HepG2 (cell line): ENCODE measurements around the gene GAS2. TPM values are rescaled to one million over a fixed set of nuclear protein-coding genes. Genes with fewer than 3 reads are reported as not detected.
A peak's percentile ranks its signal among the peaks of the same experiment; 100 is the strongest.

Experiments
- ARID4A ChIP-seq: sonication (generic); formaldehyde crosslinking; IDR thresholded peaks from 2 replicates; pipeline ENCODE4 v1.5.0; 2020; ENCODE audit warnings: mild to moderate bottlenecking, missing genetic modification reagents, borderline replicate concordance
- ASH2L ChIP-seq: fragments of 300-600, 200-600 bp; sonication (generic); IDR thresholded peaks from 2 replicates; pipeline ENCODE4 v1.7.0; 2017; ENCODE audit warnings: low read depth, mild to moderate bottlenecking, moderate library complexity, mixed read lengths, low read length; ENCODE audit not compliant: insufficient read length
- ERF ChIP-seq: IDR thresholded peaks from 2 replicates; pipeline ENCODE4 v1.6.1; 2018; ENCODE audit warnings: missing biosample characterization, missing genetic modification reagents
- KAT7 ChIP-seq: IDR thresholded peaks from 2 replicates; pipeline ENCODE4 v1.6.1; 2018; ENCODE audit warnings: borderline replicate concordance, missing compliant biosample characterization
- KDM3A ChIP-seq: IDR thresholded peaks from 2 replicates; pipeline ENCODE4 v1.6.1; 2018; ENCODE audit warnings: low read depth, missing compliant biosample characterization
- KLF13 ChIP-seq: sonication (generic); formaldehyde crosslinking; IDR thresholded peaks from 2 replicates; pipeline ENCODE4 v1.4.0; 2020; ENCODE audit warnings: mild to moderate bottlenecking, missing genetic modification reagents
- MIER3 ChIP-seq: IDR thresholded peaks from 2 replicates; pipeline ENCODE4 v1.6.1; 2016; ENCODE audit warnings: missing compliant biosample characterization, borderline replicate concordance
- NONO ChIP-seq, 2 experiments: fragments of 450-650 bp in 1 of 2; sonication (generic) in 1 of 2; formaldehyde crosslinking in 1 of 2; IDR thresholded peaks in 1 of 2; conservative IDR thresholded peaks in 1 of 2; 2 replicates each; pipeline versions ENCODE4 v1.6.1 to v1.8.0; 2017 to 2022; ENCODE audit warnings: mild to moderate bottlenecking in 1 of 2, missing genetic modification reagents in 1 of 2, moderate library complexity in 1 of 2
- NR2C2 ChIP-seq: sonication (generic); formaldehyde crosslinking; IDR thresholded peaks from 2 replicates; pipeline ENCODE4 v1.4.0; 2020; ENCODE audit warnings: missing genetic modification reagents, mild to moderate bottlenecking, moderate library complexity, borderline replicate concordance
- SP2 ChIP-seq: sonication (generic); formaldehyde crosslinking; IDR thresholded peaks from 2 replicates; pipeline ENCODE4 v1.5.1; 2020; ENCODE audit warnings: mild to moderate bottlenecking, missing genetic modification reagents
- SP5 ChIP-seq: IDR thresholded peaks from 2 replicates; pipeline ENCODE4 v1.6.1; 2016; ENCODE audit warnings: low read depth, borderline replicate concordance
- ZMYM4 ChIP-seq: sonication (generic); formaldehyde crosslinking; IDR thresholded peaks from 2 replicates; pipeline ENCODE4 v1.8.1; 2023; ENCODE audit warnings: mild to moderate bottlenecking, missing genetic modification reagents
- ZNF274 ChIP-seq: sonication (generic); formaldehyde crosslinking; IDR thresholded peaks from 2 replicates; pipeline ENCODE4 v1.5.1; 2020; ENCODE audit warnings: mild to moderate bottlenecking, missing genetic modification reagents
- ZNF574 ChIP-seq: sonication (generic); formaldehyde crosslinking; IDR thresholded peaks from 2 replicates; pipeline ENCODE4 v1.4.0; 2020; ENCODE audit warnings: missing genetic modification reagents
- polyA plus RNA-seq, 8 experiments: library from polyadenylated mRNA; depleted of rRNA in 3 of 8; stranded (reverse) in 7 of 8; unstranded in 1 of 8; fragments of >200 nt; fragmentation: Illumina TruSeq in 4 of 8; extraction: Trizol in 4 of 8; gene quantifications; 2 replicates each; pipeline versions ENCODE4 v1.2.1 to v1.2.3, GENCODE V29; 2011 to 2016; ENCODE audit warnings: low read depth in 4 of 8, missing spikeins in 1 of 8, mixed read lengths in 1 of 8; ENCODE audit not compliant: insufficient read depth in 1 of 8
- total RNA-seq, 5 experiments: library from RNA; depleted of rRNA; stranded (reverse); fragments of >200 nt; fragmentation: Illumina TruSeq; extraction: Trizol; gene quantifications; 2 replicates each; pipeline ENCODE4 v1.2.3, GENCODE V29; 2016; ENCODE audit warnings: low read depth in 1 of 5
- TF ChIP-seq, protein P1 (sequence below): sonication (generic); formaldehyde crosslinking; IDR thresholded peaks from 2 replicates; pipeline ENCODE4 v1.4.0; 2020; ENCODE audit warnings: missing genetic modification reagents

The GAS2 gene
- total and polyA plus RNA-seq, 2 of the 13 experiments (the other 11 are each of a cell fraction or from before 2014, with no cell fraction given): 26.0 to 85.1 TPM

DNA sequence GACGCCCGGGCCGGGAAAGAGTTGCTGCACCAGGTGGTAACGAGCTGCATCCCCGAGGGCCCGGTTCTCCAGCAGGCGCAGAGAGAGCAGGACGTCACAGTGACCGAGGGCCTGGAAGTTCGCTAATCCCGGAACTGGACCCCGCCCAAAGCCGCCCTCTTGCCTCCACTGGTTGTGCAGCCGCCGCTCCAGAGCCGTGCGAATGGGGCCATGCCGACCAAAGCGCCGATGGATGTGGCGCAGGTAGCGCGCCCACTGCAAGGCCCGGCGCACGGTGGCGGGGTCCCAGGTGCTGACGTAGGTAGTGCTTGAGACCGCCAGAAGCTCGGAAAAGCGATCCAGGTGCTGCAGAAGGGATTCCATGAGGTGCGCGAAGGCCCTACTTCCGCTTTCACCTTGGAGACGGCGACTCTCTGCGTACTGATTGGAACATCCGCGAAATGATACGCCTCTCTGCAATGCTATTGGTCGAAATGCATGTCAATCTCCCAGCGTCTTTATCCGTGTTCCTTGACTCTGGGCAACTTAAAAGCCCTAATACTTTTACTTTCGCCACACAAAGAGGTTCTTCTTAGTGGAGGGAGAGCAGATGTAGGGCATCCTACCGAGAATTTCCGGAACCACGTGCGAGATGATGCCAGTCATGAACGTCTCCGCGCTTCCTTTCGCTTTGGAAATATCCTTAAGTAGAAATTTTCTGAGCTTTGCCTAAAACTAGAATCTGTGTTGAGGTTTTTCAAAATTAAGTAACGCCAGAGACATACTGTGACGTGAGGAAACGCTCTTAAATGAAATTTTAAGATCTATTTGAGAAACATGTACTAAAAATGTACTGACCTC, 40.7 kb upstream of the GAS2 start, which contains the start of gene FANCF (continued):
- TF ChIP-seq ARID4A (CRISPR knock-in tag): peak; percentile 97
- TF ChIP-seq, protein P1, sequence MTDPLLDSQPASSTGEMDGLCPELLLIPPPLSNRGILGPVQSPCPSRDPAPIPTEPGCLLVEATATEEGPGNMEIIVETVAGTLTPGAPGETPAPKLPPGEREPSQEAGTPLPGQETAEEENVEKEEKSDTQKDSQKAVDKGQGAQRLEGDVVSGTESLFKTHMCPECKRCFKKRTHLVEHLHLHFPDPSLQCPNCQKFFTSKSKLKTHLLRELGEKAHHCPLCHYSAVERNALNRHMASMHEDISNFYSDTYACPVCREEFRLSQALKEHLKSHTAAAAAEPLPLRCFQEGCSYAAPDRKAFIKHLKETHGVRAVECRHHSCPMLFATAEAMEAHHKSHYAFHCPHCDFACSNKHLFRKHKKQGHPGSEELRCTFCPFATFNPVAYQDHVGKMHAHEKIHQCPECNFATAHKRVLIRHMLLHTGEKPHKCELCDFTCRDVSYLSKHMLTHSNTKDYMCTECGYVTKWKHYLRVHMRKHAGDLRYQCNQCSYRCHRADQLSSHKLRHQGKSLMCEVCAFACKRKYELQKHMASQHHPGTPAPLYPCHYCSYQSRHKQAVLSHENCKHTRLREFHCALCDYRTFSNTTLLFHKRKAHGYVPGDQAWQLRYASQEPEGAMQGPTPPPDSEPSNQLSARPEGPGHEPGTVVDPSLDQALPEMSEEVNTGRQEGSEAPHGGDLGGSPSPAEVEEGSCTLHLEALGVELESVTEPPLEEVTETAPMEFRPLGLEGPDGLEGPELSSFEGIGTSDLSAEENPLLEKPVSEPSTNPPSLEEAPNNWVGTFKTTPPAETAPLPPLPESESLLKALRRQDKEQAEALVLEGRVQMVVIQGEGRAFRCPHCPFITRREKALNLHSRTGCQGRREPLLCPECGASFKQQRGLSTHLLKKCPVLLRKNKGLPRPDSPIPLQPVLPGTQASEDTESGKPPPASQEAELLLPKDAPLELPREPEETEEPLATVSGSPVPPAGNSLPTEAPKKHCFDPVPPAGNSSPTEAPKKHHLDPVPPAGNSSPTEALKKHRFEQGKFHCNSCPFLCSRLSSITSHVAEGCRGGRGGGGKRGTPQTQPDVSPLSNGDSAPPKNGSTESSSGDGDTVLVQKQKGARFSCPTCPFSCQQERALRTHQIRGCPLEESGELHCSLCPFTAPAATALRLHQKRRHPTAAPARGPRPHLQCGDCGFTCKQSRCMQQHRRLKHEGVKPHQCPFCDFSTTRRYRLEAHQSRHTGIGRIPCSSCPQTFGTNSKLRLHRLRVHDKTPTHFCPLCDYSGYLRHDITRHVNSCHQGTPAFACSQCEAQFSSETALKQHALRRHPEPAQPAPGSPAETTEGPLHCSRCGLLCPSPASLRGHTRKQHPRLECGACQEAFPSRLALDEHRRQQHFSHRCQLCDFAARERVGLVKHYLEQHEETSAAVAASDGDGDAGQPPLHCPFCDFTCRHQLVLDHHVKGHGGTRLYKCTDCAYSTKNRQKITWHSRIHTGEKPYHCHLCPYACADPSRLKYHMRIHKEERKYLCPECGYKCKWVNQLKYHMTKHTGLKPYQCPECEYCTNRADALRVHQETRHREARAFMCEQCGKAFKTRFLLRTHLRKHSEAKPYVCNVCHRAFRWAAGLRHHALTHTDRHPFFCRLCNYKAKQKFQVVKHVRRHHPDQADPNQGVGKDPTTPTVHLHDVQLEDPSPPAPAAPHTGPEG (CRISPR knock-in tag): peak; percentile 75; the same call in 1 of the 2 replicates
- TF ChIP-seq ASH2L: peak; percentile 93
- peak; percentile 55 for TF ChIP-seq ERF (CRISPR knock-in tag)
- TF ChIP-seq KLF13 (CRISPR knock-in tag): no peak
- peak; percentile 84 for TF ChIP-seq KAT7 (CRISPR knock-in tag)
- peak; percentile 62; the same call in 1 of the 2 replicates for TF ChIP-seq ZNF574 (CRISPR knock-in tag)
- TF ChIP-seq MIER3 (CRISPR knock-in tag): 0 out of 2 replicates have a peak, but pooled peaks have one; percentile 10
- peak; percentile 82 for TF ChIP-seq ZMYM4 (CRISPR knock-in tag)
- peak; percentile 99 for TF ChIP-seq SP2 (CRISPR knock-in tag)
- no peak for TF ChIP-seq KDM3A (CRISPR knock-in tag)
- peak; percentile 88 for TF ChIP-seq ZNF274 (CRISPR knock-in tag)
- peak; percentile 10; the same call in 1 of the 2 replicates for TF ChIP-seq SP5 (CRISPR knock-in tag)
- no peak for TF ChIP-seq NONO (IDR thresholded peaks at IDR 0.05)
- peak; percentile 44; the same call in 1 of the 2 replicates for TF ChIP-seq NONO (CRISPR knock-in tag; conservative IDR thresholded peaks at IDR 0.05)
- peak; percentile 74 for TF ChIP-seq NR2C2 (CRISPR knock-in tag)
